ENCODE results near the gene RHOG. TPM values are rescaled to one million over a fixed set of nuclear protein-coding genes. Genes with fewer than 3 reads are reported as not detected.

The RHOG gene
- total and polyA plus RNA-seq, 9 of the 15 experiments (the other 6 are each of a cell fraction or from before 2014, with no cell fraction given), result 22.6 to 162 (median 80.3) TPM

DNA sequence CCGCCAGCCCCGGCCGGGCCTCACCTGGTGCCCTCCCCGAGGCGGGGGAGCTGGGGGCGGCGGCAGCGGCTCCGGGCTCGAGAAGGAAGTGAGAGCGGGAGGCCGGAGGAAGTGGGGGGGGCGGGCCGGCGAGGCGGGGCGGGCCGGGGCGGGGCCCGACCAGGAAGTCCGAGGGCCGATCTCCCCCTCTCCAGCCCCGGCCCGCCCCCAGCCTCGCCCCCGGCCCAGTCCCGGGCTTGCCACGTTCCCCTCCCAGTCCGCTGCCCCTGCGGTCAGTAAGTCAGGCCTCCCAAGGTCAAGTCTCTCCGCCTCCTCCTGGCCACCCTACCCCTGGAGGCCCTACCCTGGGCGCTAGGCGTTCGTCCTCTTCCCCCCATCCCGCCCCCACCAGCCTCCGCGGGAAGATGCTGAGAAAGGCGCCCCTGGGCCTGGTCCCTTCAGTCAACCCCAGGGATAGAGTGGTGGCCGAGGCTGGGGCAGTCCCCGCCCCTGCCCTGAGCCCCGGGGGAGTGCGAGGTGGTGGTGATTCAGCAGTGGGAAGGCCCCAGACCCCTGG is at the start of gene RHOG (continued):
- TF ChIP-seq, protein P1, sequence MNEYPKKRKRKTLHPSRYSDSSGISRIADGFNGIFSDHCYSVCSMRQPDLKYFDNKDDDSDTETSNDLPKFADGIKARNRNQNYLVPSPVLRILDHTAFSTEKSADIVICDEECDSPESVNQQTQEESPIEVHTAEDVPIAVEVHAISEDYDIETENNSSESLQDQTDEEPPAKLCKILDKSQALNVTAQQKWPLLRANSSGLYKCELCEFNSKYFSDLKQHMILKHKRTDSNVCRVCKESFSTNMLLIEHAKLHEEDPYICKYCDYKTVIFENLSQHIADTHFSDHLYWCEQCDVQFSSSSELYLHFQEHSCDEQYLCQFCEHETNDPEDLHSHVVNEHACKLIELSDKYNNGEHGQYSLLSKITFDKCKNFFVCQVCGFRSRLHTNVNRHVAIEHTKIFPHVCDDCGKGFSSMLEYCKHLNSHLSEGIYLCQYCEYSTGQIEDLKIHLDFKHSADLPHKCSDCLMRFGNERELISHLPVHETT (CRISPR knock-in tag; conservative IDR thresholded peaks at IDR 0.05 in 1 of 2, IDR thresholded peaks at IDR 0.05 in 1 of 2), result 0 out of 4 replicates have a peak, but pooled peaks of 1 of the 2 experiments have one; percentile 22
- no peak for TF ChIP-seq ZNF197 (CRISPR knock-in tag; IDR thresholded peaks at IDR 0.05; ENCODE audit: low read depth)
- TF ChIP-seq OTX1 (CRISPR knock-in tag; IDR thresholded peaks at IDR 0.05), result no peak
- peak; percentile 68; the same call in 1 of the 2 replicates for TF ChIP-seq SPI1 (IDR thresholded peaks at IDR 0.05; ENCODE audit: borderline replicate concordance, low read depth, low read length)
- TF ChIP-seq RB1 (IDR thresholded peaks at IDR 0.05; ENCODE audit: low read depth), result no peak
- 0 out of 2 replicates have a peak, but pooled peaks have one; percentile 10 for TF ChIP-seq MYC (IDR thresholded peaks at IDR 0.05; ENCODE audit: low read depth, low read length)
- no peak for TF ChIP-seq MYC (CRISPR knock-in tag; IDR thresholded peaks at IDR 0.05; ENCODE audit: borderline replicate concordance, low read depth)
- TF ChIP-seq FOSL1 (tag; conservative IDR thresholded peaks at IDR 0.05), result no peak
- TF ChIP-seq, protein P2, sequence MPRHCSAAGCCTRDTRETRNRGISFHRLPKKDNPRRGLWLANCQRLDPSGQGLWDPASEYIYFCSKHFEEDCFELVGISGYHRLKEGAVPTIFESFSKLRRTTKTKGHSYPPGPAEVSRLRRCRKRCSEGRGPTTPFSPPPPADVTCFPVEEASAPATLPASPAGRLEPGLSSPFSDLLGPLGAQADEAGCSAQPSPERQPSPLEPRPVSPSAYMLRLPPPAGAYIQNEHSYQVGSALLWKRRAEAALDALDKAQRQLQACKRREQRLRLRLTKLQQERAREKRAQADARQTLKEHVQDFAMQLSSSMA (CRISPR knock-in tag; IDR thresholded peaks at IDR 0.05), result no peak
- TF ChIP-seq FIP1L1 (IDR thresholded peaks at IDR 0.05; ENCODE audit: low read depth, low read length, poor library complexity, severe bottlenecking), result no peak
- TF ChIP-seq POLR2AphosphoS5 (IDR thresholded peaks at IDR 0.05; ENCODE audit: control insufficient read depth, insufficient read depth, low read depth, low read length), result peak; percentile 41; the same call in 1 of the 2 replicates
- TF ChIP-seq, protein P3, sequence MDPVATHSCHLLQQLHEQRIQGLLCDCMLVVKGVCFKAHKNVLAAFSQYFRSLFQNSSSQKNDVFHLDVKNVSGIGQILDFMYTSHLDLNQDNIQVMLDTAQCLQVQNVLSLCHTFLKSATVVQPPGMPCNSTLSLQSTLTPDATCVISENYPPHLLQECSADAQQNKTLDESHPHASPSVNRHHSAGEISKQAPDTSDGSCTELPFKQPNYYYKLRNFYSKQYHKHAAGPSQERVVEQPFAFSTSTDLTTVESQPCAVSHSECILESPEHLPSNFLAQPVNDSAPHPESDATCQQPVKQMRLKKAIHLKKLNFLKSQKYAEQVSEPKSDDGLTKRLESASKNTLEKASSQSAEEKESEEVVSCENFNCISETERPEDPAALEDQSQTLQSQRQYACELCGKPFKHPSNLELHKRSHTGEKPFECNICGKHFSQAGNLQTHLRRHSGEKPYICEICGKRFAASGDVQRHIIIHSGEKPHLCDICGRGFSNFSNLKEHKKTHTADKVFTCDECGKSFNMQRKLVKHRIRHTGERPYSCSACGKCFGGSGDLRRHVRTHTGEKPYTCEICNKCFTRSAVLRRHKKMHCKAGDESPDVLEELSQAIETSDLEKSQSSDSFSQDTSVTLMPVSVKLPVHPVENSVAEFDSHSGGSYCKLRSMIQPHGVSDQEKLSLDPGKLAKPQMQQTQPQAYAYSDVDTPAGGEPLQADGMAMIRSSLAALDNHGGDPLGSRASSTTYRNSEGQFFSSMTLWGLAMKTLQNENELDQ (CRISPR knock-in tag; IDR thresholded peaks at IDR 0.05; ENCODE audit: borderline replicate concordance), result no peak
- no peak for TF ChIP-seq FOXP1 (CRISPR knock-in tag; IDR thresholded peaks at IDR 0.05)
- TF ChIP-seq RBFOX2 (IDR thresholded peaks at IDR 0.05; ENCODE audit: low read depth, low read length), result peak; percentile 82; the same call in 1 of the 2 replicates
- no peak for TF ChIP-seq SREBF2 (CRISPR knock-in tag; IDR thresholded peaks at IDR 0.05)
- no peak for TF ChIP-seq ZNF584 (CRISPR knock-in tag; IDR thresholded peaks at IDR 0.05; ENCODE audit: low read depth)
- TF ChIP-seq SAFB (IDR thresholded peaks at IDR 0.05; ENCODE audit: borderline replicate concordance, low read depth, low read length), result no peak
- no peak for TF ChIP-seq HMGN3 (IDR thresholded peaks at IDR 0.05; ENCODE audit: borderline replicate concordance, extremely low read depth, insufficient read length, low read depth, low read length)
- no peak for TF ChIP-seq TCF7L2 (IDR thresholded peaks at IDR 0.05; ENCODE audit: low read depth, low read length)
- TF ChIP-seq, protein P4, sequence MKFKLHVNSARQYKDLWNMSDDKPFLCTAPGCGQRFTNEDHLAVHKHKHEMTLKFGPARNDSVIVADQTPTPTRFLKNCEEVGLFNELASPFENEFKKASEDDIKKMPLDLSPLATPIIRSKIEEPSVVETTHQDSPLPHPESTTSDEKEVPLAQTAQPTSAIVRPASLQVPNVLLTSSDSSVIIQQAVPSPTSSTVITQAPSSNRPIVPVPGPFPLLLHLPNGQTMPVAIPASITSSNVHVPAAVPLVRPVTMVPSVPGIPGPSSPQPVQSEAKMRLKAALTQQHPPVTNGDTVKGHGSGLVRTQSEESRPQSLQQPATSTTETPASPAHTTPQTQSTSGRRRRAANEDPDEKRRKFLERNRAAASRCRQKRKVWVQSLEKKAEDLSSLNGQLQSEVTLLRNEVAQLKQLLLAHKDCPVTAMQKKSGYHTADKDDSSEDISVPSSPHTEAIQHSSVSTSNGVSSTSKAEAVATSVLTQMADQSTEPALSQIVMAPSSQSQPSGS (CRISPR knock-in tag; IDR thresholded peaks at IDR 0.05), result no peak
- TF ChIP-seq TAF15 (IDR thresholded peaks at IDR 0.05; ENCODE audit: low read depth, low read length), result no peak
- 0 out of 2 replicates have a peak, but pooled peaks have one; percentile 1 for TF ChIP-seq PML (IDR thresholded peaks at IDR 0.05; ENCODE audit: low read length)

Data from K562 (cell line).